ENCODE results near the gene PDXK.

Gene PDXK

GRCh38 chr21:43762303-43763128 lies 43.6 kb downstream of the PDXK start:
- peaks cover 37% of the 10 kb centered on the region for H3K4me1 Mint-ChIP-seq (ENCODE audit: low read depth)
- no peaks in the 10 kb centered on the region for H3K27me3 Mint-ChIP-seq
- H3K9me3 Mint-ChIP-seq: no peaks in the 10 kb centered on the region
- peaks cover 82% of the 10 kb centered on the region for H3K36me3 Mint-ChIP-seq (ENCODE audit: low read depth)
- no peak overlapping the region for H3K4me3 Mint-ChIP-seq
- intact Hi-C loops (cut with micrococcal nuclease): no loop called here
- H3K27ac Mint-ChIP-seq: no peak overlapping the region

GRCh38 chr21:43763901-43764523 lies 45.1 kb downstream of the PDXK start:
- Mint-ChIP-seq H3K9me3 (no peaks in the 10 kb centered on the region), H3K4me1 (ENCODE audit: low read depth) (peaks cover 49% of the 10 kb centered on the region), H3K27me3 (no peaks in the 10 kb centered on the region), H3K36me3 (ENCODE audit: low read depth) (peaks cover 67% of the 10 kb centered on the region), H3K4me3 (no peak overlapping the region), H3K27ac (peak overlapping the region; percentile 77)
- intact Hi-C loops (cut with micrococcal nuclease): no loop called here

- H3K27me3 Mint-ChIP-seq: no peaks in the 10 kb centered on the region
- H3K4me3 Mint-ChIP-seq: no peak overlapping the region
- peak overlapping the region; percentile 77 for H3K27ac Mint-ChIP-seq
- H3K9me3 Mint-ChIP-seq: no peaks in the 10 kb centered on the region
- intact Hi-C loops (cut with micrococcal nuclease): loop anchor here (5.0 kb wide), 1 partner anchor 33 kb away; no protein-coding TSS in a partner anchor
- H3K36me3 Mint-ChIP-seq (ENCODE audit: low read depth): peaks cover 58% of the 10 kb centered on the region
- peaks cover 54% of the 10 kb centered on the region for H3K4me1 Mint-ChIP-seq (ENCODE audit: low read depth)
Observed at GRCh38 chr21:43764576-43765495, 45.9 kb downstream of the PDXK start.

GRCh38 chr21:43766734-43767497 lies 48.0 kb downstream of the PDXK start:
- intact Hi-C loops (cut with micrococcal nuclease): loop anchor here (5.0 kb wide), 1 partner anchor 35 kb away; no protein-coding TSS in a partner anchor
- peaks cover 65% of the 10 kb centered on the region for H3K4me1 Mint-ChIP-seq (ENCODE audit: low read depth)
- no peak overlapping the region for H3K4me3 Mint-ChIP-seq
- H3K36me3 Mint-ChIP-seq (ENCODE audit: low read depth): peaks cover 51% of the 10 kb centered on the region
- peak overlapping the region; percentile 87 for H3K27ac Mint-ChIP-seq
- peaks cover 11% of the 10 kb centered on the region for H3K9me3 Mint-ChIP-seq
- H3K27me3 Mint-ChIP-seq: no peaks in the 10 kb centered on the region

- H3K9me3 Mint-ChIP-seq: peaks cover 12% of the 10 kb centered on the region
- H3K27ac Mint-ChIP-seq: peak overlapping the region; percentile 87
- no peaks in the 10 kb centered on the region for H3K27me3 Mint-ChIP-seq
- H3K4me1 Mint-ChIP-seq (ENCODE audit: low read depth): peaks cover 61% of the 10 kb centered on the region
- H3K4me3 Mint-ChIP-seq: peak overlapping the region; percentile 30
- intact Hi-C loops (cut with micrococcal nuclease): loop anchor here (5.0 kb wide), 1 partner anchor 35 kb away; no protein-coding TSS in a partner anchor
- peaks cover 50% of the 10 kb centered on the region for H3K36me3 Mint-ChIP-seq (ENCODE audit: low read depth)
Observed at GRCh38 chr21:43767498-43767983, 48.6 kb downstream of the PDXK start.

- peaks cover 12% of the 10 kb centered on the region for H3K9me3 Mint-ChIP-seq
- peak overlapping the region; percentile 30 for H3K4me3 Mint-ChIP-seq
- peak overlapping the region; percentile 87 for H3K27ac Mint-ChIP-seq
- peaks cover 50% of the 10 kb centered on the region for H3K36me3 Mint-ChIP-seq (ENCODE audit: low read depth)
- intact Hi-C loops (cut with micrococcal nuclease): loop anchor here (5.0 kb wide), 1 partner anchor 36 kb away; no protein-coding TSS in a partner anchor
- H3K27me3 Mint-ChIP-seq: no peaks in the 10 kb centered on the region
- H3K4me1 Mint-ChIP-seq (ENCODE audit: low read depth): peaks cover 58% of the 10 kb centered on the region
Observed at GRCh38 chr21:43767984-43768867, 49.3 kb downstream of the PDXK start.

GRCh38 chr21:43768868-43769167 lies 49.9 kb downstream of the PDXK start:
- no peak overlapping the region for H3K4me3 Mint-ChIP-seq
- H3K36me3 Mint-ChIP-seq (ENCODE audit: low read depth): peaks cover 50% of the 10 kb centered on the region
- H3K27ac Mint-ChIP-seq: peak overlapping the region; percentile 87
- peaks cover 58% of the 10 kb centered on the region for H3K4me1 Mint-ChIP-seq (ENCODE audit: low read depth)
- intact Hi-C loops (cut with micrococcal nuclease): loop anchor here (5.0 kb wide), 1 partner anchor 37 kb away; no protein-coding TSS in a partner anchor
- H3K27me3 Mint-ChIP-seq: no peaks in the 10 kb centered on the region
- H3K9me3 Mint-ChIP-seq: peaks cover 12% of the 10 kb centered on the region

- H3K27ac Mint-ChIP-seq: peak overlapping the region; percentile 87
- peaks cover 58% of the 10 kb centered on the region for H3K4me1 Mint-ChIP-seq (ENCODE audit: low read depth)
- H3K4me3 Mint-ChIP-seq: no peak overlapping the region
- peaks cover 50% of the 10 kb centered on the region for H3K36me3 Mint-ChIP-seq (ENCODE audit: low read depth)
- H3K27me3 Mint-ChIP-seq: no peaks in the 10 kb centered on the region
- peaks cover 12% of the 10 kb centered on the region for H3K9me3 Mint-ChIP-seq
- intact Hi-C loops (cut with micrococcal nuclease): loop anchor here (5.0 kb wide), 1 partner anchor 37 kb away; no protein-coding TSS in a partner anchor
Observed at GRCh38 chr21:43769325-43769958, 50.5 kb downstream of the PDXK start.

- Mint-ChIP-seq H3K27ac (no peak overlapping the region), H3K4me3 (no peak overlapping the region), H3K27me3 (no peaks in the 10 kb centered on the region), H3K4me1 (ENCODE audit: low read depth) (peaks cover 61% of the 10 kb centered on the region), H3K9me3 (peaks cover 12% of the 10 kb centered on the region), H3K36me3 (ENCODE audit: low read depth) (peaks cover 50% of the 10 kb centered on the region)
- intact Hi-C loops (cut with micrococcal nuclease): no loop called here
Observed at GRCh38 chr21:43770066-43770655, 51.2 kb downstream of the PDXK start.

GRCh38 chr21:43771199-43771675 lies 52.3 kb downstream of the PDXK start:
- Mint-ChIP-seq H3K4me3 (no peak overlapping the region), H3K27ac (peak overlapping the region; percentile 82), H3K4me1 (ENCODE audit: low read depth) (peaks cover 61% of the 10 kb centered on the region), H3K27me3 (no peaks in the 10 kb centered on the region), H3K36me3 (ENCODE audit: low read depth) (peaks cover 55% of the 10 kb centered on the region), H3K9me3 (peaks cover 12% of the 10 kb centered on the region)
- intact Hi-C loops (cut with micrococcal nuclease): no loop called here

GRCh38 chr21:43771698-43772424 lies 52.9 kb downstream of the PDXK start:
- H3K9me3 Mint-ChIP-seq: peaks cover 12% of the 10 kb centered on the region
- no peaks in the 10 kb centered on the region for H3K27me3 Mint-ChIP-seq
- peaks cover 59% of the 10 kb centered on the region for H3K4me1 Mint-ChIP-seq (ENCODE audit: low read depth)
- intact Hi-C loops (cut with micrococcal nuclease): no loop called here
- H3K4me3 Mint-ChIP-seq: no peak overlapping the region
- peaks cover 55% of the 10 kb centered on the region for H3K36me3 Mint-ChIP-seq (ENCODE audit: low read depth)
- peak overlapping the region; percentile 98 for H3K27ac Mint-ChIP-seq
